RWPE1 (cell line): ENCODE data around the gene PDE4B.

Experiments
- CTCF ChIA-PET: fragments of 350-600 bp; sonication (Branson Sonifier 250); formaldehyde crosslinking; extraction: SDS; loops from one replicate; lab custom pipeline; 2021; lab: Yijun Ruan, JAX
- POLR2A ChIA-PET: fragments of 400-600 bp; formaldehyde crosslinking; extraction: SDS; loops from one replicate; lab custom pipeline; 2020; ENCODE audit warnings: antibody characterized with exemption; ENCODE audit not compliant: low non-redundant PET; lab: Yijun Ruan, JAX
- DNase-seq: peaks from one replicate; pipeline ENCODE4 v3.0.0; 2012; ENCODE audit warnings: low spot score
- H3K27ac ChIP-seq: fragments of 450-650 bp; 2 replicates; pipeline ENCODE4 v1.5.1; 2017
- CTCF ChIP-seq: fragments of 450-650 bp; conservative IDR thresholded peaks from 2 replicates; pipeline ENCODE4 v1.5.1; 2017; ENCODE audit warnings: low read depth, mild to moderate bottlenecking

PDE4B gene

GRCh38 chr1:65910432-65910831, 117.7 kb downstream of the PDE4B start:
- ChIA-PET CTCF (no interaction called here), POLR2A (no interaction called here)
- no peak for TF ChIP-seq CTCF
- no peak overlapping the region for H3K27ac ChIP-seq
- DNase-seq: no peak

GRCh38 chr1:65911679-65912078, 119.0 kb downstream of the PDE4B start:
- TF ChIP-seq CTCF: no peak
- H3K27ac ChIP-seq: no peak overlapping the region
- ChIA-PET CTCF (no interaction called here), POLR2A (no interaction called here)
- no peak for DNase-seq

GRCh38 chr1:65918564-65918963, 125.9 kb downstream of the PDE4B start:
- ChIA-PET POLR2A (no interaction called here), CTCF (no interaction called here)
- no peak for DNase-seq
- no peak overlapping the region for H3K27ac ChIP-seq
- no peak for TF ChIP-seq CTCF

GRCh38 chr1:65921446-65921845, 128.8 kb downstream of the PDE4B start:
- TF ChIP-seq CTCF: no peak
- DNase-seq: no peak
- ChIA-PET CTCF (interaction anchor here (0.6 kb wide), 2 partner anchors 32 to 94 kb away, joined by 3 read pairs; no protein-coding TSS in a partner anchor), POLR2A (no interaction called here)
- no peak overlapping the region for H3K27ac ChIP-seq

GRCh38 chr1:65924471-65924870, 131.8 kb downstream of the PDE4B start:
- no peak for TF ChIP-seq CTCF
- H3K27ac ChIP-seq: no peak overlapping the region
- POLR2A ChIA-PET: no interaction called here
- CTCF ChIA-PET: no interaction called here
- DNase-seq: no peak

GRCh38 chr1:65938506-65938905, 145.8 kb downstream of the PDE4B start:
- ChIA-PET CTCF (no interaction called here), POLR2A (no interaction called here)
- no peak overlapping the region for H3K27ac ChIP-seq
- no peak for DNase-seq
- TF ChIP-seq CTCF: no peak

GRCh38 chr1:65939191-65939590, 146.5 kb downstream of the PDE4B start:
- no peak for TF ChIP-seq CTCF
- ChIA-PET POLR2A (no interaction called here), CTCF (interaction anchor here (1.0 kb wide), 1 partner anchor 303 kb away, joined by 3 read pairs; no protein-coding TSS in a partner anchor)
- DNase-seq: no peak
- H3K27ac ChIP-seq: no peak overlapping the region
